Stimulated activated CD4-positive, alpha-beta T cell treated with anti-CD3 and anti-CD28 coated beads, TNF-alpha, amount 100 ng/mL, for 4 hours (primary cell): ENCODE measurements around the gene NTHL1.

Source experiments
- DNase-seq, 3 experiments: peaks; one replicate each; pipeline ENCODE4 v3.0.0-alpha.2; 2020; ENCODE audit warnings: low read depth in 3 of 3

NTHL1 gene

DNA sequence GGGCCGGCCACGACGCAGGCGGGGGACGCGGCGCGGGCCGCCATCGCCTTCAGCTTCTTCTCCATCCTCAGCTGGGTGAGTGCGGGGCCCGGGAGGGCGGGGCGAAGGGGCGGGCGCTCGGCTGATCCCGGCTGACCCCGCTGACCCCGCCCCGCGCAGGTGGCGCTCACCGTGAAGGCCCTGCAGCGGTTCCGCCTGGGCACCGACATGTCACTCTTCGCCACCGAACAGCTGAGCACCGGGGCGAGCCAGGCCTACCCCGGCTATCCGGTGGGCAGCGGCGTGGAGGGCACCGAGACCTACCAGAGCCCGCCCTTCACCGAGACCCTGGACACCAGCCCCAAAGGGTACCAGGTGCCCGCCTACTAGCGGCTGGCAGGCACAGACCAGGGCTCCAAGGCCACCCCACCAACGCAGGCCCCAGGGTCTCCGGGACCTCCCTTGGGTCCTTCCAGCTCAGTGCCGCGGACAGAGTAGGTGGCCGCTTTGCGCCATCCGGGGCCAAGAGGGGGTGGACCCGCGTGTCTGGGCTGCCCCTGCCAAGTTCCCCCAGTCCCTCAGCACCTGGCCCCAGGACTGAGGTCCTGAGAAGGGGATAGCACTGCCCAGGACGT, 54.8 kb downstream of the NTHL1 start:
- DNase-seq, result no peak

DNA sequence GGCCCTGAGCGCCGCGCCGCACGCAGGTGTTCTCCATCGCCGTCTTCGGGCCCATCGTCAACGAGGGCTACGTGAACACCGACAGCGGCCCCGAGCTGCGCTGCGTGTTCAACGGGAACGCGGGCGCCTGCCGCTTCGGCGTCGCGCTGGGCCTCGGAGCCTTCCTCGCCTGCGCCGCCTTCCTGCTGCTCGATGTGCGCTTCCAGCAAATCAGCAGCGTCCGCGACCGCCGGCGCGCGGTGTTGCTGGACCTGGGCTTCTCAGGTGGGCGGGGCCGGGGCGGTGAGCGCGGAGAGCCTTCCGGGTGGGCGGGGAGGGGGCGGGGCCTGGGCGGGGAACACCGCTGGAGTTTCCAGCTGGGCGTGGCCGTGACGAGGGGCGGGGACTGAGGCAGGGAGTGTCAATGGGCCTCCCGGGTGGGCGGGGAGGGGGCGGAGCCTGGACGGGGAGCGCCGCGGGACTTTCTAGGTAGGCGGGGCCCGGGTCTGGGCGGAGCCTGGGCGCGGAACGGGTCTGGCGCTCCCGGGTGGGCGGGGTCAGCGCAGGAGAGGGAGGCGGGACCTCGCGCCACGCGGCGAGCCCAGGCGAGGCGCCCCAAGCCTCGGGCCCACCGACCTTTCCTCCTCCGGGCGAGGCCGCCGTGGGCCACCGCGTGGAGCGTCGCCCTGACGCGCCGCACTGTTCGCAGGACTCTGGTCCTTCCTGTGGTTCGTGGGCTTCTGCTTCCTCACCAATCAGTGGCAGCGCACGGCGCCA, 55.5 kb downstream of the NTHL1 start:
- DNase-seq, result peak; percentile 98 to 99 (median 98)

DNA sequence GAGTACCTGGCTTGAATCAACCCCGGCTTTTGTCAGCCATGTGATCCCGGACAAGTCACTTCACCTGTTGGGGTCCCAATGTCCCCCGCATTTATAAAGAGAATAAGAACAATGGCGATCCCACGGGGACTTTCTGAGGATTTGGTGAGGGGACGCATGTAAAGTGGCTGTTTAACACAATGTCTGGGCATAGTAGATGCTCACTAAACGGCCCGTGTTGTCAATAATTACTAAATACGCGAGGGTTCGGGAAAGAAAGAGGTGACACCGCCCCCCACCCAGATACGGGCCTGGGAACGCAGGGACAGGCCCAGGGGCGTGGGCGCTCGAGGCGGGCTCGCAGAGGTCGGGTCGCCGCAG, 56.1 kb downstream of the NTHL1 start:
- DNase-seq, result no peak

DNA sequence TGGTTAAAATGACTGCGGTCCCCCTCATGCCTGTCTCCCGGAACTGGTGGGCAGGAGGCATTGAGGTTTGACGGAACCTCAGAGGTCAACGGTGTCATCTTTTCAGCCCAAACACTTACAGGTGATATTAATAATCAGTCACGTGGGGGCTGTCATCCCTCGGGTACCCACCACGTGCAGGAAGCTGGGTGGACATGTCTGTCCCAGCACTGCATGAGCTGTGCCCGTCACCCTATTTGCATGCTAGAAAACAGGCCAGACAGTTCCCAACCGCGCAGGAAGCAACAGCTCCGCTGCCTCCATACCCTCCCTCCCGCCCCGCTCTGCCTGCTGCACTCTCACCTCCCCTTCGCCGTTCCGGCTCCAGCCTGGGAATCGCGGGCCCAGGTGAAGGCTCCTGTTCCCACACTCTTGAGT, 56.5 kb downstream of the NTHL1 start:
- DNase-seq, result peak in 1 of 3 experiments; percentile 29

DNA sequence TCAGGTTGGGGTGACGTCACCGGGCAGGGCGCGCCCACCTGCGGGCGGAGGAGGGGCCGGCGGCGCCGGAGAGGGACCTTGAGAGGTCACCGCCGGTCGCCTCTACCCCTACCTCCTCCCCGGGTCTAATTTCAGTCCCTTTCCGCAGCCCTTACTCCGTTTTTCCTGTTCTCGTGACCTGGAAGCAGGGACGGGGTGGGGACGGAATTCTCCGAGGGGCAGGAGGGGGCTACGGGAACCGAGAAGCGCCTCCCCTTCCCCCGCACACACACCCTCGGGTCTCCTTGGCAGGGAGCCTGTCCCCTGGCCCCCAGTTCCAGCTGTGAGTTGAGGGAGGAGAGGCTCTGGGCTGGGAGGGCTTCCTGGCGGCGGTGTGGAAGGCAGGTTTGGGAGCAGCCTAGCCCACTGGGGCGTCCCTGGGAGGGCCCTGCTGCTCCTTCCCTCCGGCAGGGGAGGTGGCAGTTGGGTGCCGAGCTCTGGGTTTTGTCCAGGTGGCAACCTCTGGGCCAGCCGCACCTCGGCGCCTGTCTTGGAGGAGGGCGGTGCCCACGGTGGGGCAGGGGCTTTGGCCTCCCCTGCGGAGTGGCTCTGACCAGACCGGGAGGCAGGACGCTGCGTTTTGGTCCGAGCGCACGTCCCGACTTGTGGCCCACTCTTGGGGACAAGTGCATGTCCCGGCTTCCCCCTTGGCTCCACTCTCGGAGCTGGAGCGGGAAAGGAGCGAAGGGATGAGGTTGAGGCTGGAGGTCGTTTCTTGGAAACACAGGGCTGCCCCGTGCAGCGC, 57.1 kb downstream of the NTHL1 start:
- no peak for DNase-seq

DNA sequence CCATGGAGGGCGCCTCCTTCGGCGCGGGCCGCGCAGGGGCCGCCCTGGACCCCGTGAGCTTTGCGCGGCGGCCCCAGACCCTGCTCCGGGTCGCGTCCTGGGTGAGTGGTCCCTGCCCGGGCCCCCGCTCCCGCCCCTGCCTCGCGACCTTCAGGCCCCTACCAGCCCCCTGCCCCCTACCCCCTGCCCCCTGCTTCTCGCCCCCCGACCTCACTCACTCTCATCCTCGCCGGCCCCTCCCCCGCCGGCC, 57.6 kb downstream of the NTHL1 start:
- DNase-seq, result no peak
